Hematopoietic multipotent progenitor cell treated with erythropoietin and hydrocortisone succinate and interleukin-3 and kit ligand, for 6 days (in vitro differentiated cells): ENCODE measurements around the gene AJUBA.
A peak's percentile ranks its signal among the peaks of the same experiment; 100 is the strongest.

Experiments
- DNase-seq: peaks from one replicate; pipeline ENCODE4 v3.0.0-alpha.2; 2015

Gene AJUBA

DNA sequence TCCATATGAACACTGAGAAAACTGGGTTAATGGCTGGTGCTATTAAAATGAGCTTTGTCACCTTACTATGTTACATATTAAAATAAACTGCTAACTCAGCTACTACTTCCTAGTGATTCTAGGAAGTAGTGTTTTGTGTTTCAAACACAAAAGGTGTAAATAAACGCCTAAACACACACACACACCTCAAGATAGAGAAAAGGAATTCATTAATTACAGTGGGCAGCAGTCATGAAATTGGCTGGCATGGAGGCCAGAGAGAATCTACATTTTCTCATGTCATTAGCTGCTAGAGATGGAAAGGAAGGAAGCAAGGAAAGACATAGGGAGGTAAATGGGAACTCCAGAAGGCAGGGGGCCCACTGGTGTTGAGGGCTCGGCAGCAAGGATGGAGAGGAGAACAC, 52.4 kb downstream of the AJUBA start:
- DNase-seq: no peak

DNA sequence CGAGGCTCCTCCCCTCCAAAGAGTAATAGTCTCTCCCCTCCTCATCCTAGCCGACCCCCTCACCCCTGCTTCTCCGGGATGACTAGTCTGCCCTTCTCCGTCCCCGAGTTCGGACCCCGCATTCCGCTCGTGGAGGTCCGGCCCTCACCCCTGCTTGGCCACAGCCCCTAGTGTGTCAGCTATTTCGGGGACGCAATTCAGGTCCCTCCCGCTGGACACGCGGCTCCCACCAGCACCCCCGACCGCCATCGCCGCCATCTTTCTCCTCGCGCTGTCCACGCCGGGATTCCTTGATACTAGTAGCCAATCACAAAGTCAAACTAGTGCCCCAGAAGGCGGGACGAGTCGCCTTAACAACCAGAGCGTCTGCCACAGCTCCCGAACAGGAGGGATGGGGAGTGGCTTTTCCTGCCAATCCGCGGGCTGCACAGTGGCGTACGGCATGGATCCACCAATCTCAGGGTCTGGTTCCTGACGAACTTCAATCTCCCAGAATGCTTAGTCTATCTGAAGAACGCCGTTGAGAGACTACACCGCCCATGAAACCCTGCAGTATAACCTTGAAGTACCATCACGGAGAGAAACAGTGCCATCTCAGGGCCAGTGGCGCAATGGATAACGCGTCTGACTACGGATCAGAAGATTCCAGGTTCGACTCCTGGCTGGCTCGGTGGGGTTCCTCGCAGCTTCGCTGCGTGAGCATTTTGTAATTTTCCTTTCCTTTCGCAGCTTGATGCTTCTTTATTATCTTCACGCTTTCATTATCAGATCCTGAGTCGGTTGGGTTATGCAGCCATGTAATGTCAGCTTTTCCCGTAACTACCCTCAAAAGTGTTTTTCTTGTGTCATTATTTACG, 53.0 kb downstream of the AJUBA start, which contains the start of gene PRMT5:
Gene PRMT5 (minus strand): TSS at position 273 of the 857 bp plus-strand sequence. CDS start 15 bp downstream, at position 258.
- DNase-seq: peak; percentile 100

DNA sequence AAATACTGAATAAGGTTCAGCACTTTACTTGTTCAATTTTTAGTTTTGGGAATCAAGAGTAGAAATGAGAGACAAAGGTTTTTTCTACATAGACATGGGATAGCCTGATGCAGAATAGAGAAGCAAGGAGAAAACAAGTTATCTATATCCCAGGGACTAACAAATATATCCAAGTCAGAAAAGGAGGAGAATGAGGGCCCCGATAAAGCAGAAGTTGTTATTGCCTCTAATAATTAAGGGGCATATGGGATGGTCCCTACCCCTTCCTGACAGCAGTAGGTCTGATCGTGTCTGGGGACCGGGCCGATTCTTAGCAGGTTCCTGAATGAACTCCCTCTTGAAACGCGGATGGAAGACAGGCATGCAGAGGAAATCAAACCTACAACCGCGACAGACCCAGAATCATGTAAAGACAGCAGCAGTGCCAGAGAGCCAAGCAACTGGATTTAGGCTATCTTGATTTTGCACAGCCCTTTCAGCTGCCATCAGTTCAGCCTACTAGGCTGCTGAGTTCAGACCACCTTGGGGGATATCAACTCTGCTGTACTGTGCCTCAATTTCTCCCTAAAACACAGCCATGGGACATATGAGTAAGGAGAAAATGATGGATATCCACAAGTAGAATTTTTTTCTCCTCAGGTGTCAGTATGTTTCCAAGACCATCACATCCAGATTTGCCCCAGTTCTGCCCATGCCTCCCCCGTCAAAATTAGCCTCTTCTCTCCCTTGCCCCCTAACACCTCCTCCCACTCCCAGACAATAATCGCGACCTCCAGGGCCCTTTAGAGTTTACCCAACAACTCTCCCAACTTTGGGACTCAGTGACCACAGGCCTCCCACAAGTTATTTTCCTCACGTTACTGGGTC, 53.9 kb downstream of the AJUBA start:
- peak; percentile 60 for DNase-seq

DNA sequence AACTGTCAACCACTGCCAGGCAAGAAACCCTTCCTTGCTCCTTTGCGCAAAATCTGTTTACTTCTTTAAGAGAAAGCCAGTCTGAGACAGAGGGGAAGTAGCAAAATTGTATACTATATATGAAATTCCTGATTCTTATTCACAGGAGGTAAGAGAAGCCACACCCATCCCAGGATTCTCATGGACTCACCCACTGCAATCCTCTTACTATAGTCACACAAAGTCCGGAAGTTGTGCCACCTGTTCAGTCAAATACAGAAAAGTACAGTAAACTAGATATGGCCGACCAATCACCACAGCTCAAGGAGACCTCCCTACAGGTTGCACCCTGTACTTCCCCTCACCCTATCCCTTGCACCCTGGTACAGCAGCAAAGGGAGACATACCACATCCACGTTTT, 56.0 kb downstream of the AJUBA start:
- no peak for DNase-seq

DNA sequence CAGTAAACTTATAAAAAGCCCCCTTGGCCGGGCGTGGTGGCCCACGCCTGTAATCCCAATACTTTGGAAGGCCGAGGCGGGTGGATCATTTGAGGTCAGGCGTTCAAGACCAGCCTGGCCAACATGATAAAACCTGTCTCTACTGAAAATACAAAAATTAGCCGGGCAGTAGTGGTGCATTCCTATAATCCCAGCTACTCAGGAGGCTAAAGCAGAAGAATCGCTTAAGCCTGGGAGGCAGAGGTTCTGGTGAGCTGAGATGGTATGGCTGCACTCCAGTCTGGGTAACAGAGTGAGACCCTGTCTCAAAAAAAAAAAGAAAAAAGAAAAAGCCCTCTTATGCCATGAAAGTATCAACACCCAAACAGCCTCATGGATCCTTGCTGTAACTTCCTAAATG, 56.8 kb downstream of the AJUBA start:
- DNase-seq: no peak

DNA sequence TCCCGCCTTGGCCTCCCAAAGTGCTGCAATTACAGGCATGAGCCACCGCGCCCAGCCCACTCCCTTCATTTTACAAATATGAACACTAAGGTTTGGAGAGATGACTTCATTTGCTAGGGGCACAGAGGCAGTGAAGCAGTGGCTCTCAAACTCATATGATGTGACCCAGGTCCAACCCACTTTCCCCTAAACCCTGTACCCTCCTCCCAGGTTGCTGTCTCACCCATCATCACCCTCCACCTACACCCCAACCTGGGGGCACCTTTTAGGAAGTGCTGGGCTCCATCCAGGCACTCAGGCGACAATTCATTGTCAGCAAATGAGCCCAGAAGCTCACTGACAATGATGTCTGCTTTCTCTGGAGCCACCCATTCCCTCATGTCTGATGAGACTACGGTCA, 58.6 kb downstream of the AJUBA start:
- no peak for DNase-seq

DNA sequence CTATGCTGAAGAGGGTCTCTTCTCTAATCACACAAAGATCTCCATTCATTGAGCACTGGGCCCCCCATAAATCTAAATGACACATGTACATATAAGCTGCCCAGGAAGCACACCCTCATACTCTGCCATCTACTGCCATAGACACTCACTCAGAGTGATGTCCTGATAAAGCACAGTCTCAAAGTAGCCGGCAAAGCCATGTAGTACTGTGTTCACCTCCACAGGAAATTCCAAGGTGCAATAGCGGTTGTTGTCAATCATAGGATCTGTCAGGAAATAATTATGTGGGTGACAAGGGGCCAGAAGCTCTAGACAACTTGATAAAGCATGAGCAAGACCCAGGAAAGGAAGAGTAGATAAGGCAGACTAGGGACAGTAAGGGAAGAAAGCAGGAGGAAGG, 60.1 kb downstream of the AJUBA start:
- no peak for DNase-seq
